NCI-H2081 (cell line): ENCODE measurements around the gene CTSL.
"Not testable (repeated sequence)": the region's sequence is repeated elsewhere in the genome, so short reads cannot be mapped to it uniquely, and the experiment has no call there.

Experiments
- DNase-seq, 2 experiments: peaks; one replicate each; lab custom pipeline; 2025; lab: John Stamatoyannopoulos, UW

CTSL gene

DNA sequence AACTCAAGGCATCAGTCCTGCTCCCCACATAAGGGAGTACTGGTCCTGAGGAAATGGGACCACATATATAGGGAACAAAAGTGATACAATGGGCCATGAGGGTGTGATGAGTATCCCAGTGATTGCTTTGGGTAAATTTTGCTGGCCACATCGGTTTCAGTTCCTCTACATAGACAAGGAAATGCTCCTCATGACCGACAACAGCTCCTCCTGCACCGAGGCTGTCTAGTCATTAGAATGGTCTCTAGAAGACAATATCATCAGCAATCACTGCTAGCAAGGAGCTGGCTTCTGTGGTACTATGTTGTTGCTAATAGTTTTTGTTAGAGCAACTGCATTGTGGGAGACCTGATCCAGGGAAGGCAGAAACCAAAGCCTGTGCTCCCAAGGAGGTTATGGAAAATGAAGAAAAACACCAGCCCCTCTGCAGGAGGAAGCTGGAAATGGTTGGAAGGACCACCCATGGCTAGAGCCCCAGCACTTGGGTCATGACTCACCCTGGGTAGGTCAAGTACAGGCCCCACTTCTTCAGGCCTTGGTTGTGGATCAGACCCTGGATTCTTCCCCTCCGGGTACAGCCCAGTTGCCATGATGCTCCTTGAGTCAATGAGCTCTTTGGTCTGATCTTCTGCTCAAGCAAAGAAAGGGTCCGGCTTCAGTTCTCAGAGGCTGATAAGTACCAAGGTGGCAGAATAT is 3.4 kb upstream of the CTSL start:
- DNase-seq = no peak

DNA sequence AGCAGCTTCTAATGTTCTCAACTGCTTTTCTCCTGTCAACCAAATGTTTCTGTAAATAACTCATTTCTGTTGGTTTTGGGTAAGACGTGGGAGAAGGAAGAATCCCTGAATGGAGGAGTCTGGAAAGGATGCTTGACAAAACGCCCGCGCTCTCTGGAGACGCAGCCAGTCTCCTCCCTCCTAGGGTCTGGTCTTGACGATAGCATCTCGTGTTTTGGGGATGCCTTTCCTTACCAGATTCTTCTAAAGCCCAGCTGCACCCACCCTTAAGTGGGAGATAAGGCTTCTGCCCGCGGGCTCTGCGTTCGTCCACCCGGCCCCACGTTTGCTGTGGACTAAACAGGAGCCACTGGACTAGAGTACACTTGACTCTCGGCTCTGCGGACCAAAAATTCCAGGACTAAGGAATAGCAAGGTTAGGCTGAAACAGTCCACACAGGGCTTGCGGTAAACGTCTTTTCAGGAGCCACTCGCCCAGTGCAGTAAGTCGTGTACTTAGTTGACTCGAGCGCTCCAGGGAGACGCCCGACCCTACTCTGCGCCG is 491 bp upstream of the CTSL start:
- DNase-seq = no peak

DNA sequence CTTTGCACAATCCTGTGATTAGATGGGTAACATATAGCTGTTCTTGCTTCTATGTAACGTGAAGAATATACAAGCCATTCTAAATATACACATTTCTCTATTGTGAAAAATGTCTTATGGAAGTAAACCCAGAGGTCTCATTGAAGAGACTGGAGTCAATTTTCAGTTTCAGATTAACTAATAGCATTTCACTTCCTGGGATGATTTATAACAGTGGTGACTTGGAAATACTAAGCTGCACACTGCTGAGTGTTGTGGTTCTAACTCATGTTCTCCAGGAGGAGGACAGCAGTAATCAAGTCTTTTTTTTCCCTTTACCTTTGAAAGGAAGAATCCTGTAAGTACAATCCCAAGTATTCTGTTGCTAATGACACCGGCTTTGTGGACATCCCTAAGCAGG is 3.3 kb downstream of the CTSL start:
- DNase-seq = no peak

DNA sequence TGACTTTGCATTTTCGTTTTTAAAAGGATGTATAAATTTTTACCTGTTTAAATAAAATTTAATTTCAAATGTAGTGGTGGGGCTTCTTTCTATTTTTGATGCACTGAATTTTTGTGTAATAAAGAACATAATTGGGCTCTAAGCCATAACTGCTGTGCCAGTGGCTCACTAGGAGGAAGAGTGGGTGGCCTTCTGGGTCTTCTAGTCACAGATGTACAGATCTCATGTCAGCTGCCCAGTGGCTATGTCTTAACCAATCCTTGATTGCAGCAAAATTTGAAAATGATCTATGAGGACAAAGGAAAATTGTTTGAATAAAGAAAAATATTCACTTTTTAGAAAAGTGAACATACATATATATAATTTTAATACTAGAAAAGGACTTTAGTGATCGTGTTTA is 5.4 kb downstream of the CTSL start:
- no peak for DNase-seq

DNA sequence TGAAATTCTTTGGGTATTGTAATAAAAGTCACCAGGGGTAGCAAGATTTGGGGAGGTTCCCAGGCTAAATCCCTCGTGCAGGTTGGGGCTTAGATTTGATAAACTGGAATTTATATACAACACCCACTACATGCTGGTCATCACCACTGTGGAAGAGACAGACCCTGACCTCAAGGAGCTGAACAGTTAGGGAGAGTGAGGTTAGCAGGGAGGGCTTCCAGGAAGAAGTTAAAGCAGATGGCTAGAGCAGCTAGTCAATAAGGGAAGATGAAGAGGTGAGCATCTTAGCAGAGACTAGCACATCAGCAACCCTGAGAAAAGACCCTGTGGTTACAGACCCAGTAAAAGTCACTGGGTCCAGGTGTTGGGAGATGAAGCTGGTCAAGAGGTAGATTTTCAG is 6.4 kb downstream of the CTSL start:
- DNase-seq = no peak

DNA sequence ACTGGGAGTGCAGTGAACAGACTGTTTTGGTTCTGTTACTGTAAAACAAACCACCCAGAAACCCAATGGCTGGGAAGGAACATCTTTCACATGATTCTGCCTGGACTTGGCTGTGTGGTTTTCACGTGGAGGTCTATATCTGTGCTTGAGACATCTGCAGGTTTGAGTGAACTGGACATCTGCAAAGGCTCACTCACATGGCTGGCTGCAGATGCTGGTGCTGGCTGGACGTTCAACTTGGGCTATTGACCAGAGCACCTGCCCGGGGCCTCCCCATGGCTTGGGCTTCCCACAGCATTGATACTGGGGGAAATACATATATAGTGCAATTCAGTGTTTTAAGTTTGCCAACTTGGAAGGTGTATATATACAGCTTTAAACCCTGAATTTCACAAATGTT is 6.8 kb downstream of the CTSL start:
- no peak for DNase-seq

DNA sequence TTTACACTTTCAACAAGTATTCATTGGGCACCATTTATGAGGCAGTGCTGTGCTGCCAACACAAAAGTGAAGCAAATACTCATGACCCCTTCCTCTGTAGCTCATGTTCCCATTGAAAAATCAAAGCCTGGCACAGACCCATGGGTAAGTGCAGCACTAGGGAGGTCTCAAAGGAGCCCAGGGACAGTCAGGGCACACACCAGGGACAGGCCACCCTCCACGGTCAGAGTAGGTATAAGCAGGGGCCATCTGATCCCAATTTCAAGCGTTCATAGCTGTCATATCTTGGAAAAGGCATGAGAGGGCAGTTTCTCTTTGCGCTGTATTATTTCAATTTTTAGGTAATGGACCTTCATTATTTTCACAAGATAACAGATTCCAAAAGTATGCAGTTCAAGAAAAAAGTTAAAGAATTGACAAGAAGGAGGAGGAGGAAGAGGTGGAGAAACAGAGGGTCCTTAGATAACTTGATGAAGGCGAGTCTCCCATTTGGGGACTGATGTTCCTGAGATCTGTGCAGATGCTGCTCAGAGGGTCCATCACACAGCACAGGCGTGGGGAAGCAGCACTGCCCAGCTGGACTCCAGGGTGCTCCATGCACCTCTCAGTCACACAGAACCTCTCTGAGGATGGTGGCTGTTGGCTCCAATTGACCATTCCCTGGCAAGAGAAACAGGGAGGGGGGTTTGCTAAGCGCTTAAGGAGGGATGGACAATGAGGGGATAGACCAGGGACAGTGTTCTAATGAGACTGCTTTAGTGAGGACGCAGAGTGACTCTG is 7.5 kb downstream of the CTSL start:
- DNase-seq = no peak

DNA sequence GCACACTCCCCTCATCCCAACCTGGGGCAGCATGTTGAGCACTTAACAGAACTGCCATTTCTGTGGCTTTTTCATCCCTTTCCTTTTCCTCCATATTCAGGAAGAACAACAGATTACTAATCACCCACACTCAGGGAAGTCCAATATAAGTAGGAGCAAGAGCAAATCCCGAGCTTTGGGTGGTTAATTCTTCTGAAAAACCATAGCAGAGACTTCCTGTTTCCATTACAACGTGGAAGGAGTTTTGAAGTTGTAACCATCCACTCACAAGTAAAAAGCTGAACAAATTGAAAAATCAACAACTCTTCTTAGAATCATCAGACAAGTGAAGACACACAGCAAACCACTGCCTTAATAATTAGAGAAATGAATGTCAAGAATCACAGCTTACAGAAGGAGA is 8.2 kb downstream of the CTSL start:
- no peak for DNase-seq

DNA sequence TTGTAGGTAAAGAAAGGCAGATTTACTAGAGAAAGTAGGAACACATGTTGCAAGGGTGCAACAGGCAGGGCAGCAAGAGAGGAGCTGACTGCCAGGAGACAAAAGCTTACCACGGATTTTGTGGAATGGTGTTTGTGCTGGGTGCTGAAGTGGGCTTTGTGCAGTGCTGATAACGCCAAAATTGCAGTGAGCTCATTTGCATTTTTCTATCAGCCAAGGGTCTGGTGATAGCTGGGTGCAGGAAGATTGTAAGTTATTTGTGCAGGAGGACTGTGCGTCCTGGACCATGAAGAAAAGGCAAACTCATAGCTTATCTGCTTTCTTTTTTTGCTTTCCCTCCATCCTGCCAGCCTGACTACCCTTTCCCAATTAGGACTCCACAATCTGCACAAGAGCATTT is 13.6 kb downstream of the CTSL start:
- DNase-seq = no peak

DNA sequence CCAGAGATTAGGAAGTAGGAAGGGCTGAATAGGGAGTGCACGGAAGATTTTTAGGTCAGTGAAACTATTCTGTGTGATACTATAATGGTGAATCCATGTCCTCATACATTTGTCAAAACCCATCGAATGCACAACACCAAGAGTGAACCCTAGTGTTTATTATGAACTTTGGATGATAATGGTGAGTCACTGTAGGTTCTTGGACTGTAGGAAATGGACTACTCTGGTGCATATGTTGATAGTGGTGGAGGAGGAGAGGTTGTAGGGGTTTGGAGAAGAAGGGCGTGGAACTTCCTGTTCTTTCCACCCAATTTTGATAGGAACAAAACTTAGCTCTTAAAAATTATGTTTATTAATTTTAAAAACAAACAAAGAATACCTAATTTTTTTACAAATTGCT is 14.3 kb downstream of the CTSL start:
- DNase-seq = no peak

DNA sequence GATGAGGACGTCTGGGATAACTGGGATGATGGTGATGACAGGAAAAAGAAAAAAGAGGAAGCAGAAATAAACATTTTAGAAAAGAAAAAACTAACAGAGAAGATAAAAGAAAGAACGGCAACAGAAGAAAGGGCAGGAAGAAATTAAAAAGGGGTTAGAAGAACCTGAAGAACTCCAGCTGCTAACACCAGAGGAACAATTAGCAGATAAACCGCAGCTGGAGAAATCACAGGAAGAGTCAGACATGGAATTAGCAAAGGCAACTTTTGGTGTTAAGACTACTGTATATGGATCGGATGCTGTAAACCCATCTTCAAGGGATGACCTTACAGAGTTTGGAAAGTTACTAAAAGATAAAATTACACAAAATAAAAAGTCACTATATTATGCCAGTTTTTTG is 15.4 kb downstream of the CTSL start:
- no peak for DNase-seq

DNA sequence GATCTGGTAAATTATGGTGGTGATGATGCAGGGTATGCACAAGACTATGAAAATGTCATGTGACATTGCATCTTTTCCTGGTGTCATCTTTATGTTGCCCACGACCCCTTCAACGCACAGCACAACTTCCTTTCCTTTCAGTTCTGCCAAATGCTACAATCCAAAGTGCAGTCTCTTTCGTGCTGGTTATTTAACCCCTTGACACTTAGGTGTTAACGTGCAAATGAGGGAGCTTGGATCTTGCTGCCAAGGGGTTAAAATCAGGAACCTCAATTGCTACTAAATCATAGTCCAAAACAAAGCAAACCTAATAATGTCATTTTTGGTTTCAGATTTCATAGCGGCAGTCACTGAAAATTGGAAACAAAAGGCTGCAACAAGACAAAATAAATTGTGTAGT is 16.0 kb downstream of the CTSL start:
- no peak for DNase-seq

DNA sequence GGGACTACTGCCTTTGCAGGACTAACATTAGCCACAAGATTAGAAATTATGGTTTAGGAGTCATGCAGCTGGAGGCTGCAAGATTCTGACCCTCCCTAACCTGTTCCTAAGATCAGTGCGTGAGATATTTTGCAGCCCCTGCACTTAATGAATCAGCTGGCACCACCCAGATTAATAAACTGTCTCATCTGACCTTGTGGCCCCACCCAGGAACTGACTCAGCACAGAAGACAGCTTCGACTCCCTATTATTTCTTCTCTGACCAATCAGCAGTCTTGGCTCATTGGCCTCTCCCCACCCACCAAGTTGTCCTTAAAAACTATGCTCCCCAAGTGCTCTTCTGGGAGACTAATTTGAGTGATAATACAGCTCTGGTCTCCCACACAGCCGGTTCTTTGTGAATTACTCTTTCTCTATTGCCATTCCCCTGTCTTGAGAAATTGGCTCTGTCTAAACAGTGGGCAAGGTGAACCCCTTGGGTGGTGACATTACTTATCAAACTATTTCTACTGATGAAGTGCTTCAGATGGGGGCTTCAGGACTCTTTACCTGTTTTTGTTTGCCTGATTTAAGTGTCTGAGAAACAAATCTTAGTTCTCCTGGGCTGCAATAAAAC is 17.0 kb downstream of the CTSL start:
- DNase-seq = no peak

DNA sequence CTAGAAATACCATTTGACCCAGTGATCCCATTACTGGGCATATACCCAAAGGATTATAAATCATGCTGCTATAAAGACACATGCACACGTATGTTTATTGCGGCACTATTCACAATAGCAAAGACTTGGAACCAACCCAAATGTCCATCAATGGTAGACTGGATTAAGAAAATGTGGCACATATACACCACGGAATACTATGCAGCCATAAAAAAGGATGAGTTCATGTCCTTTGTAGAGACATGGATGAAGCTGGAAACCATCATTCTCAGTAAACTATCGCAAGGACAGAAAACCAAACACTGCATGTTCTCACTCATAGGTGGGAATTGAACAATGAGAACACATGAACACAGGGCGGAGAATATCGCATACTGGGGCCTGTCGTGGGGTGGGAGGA is 18.3 kb downstream of the CTSL start:
- DNase-seq = not testable (repeated sequence)

DNA sequence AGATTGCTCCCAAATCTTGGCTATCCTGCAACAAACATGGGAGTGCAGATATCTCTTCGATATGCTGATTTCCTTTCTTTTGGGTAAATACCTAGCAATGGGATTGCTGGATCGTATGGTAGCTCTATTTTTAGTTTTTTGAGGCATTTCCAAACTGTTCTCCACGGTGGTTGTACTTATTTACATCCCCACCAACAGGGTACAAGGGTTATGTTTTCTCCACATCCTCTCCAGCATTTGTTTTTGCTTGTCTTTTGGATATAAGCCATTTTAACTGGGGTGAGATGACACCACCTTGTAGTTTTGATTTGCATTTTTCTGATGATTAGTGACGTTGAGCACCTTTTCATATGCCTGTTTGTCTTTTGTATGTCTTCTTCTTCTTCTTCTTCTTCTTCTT is 20.3 kb downstream of the CTSL start:
- DNase-seq = no peak

DNA sequence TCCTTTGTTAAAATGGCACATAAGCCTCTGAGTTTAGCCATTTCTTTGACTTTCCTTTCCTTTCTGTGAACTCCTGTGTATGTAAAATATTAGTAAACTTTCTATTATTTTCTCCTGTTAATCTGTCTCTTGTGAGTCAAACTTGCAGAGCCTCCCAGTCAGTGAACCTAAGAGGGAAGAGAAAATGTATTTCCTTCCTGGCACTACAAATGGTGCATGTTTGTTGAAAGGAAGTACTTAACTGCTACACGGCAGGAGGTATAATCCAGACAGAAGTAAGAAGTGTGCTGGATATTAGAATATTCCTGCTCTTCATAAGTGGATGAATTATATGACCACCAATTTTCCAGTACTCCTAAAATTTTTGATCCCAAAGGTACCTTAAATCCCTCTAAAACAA is 23.0 kb downstream of the CTSL start:
- no peak for DNase-seq

DNA sequence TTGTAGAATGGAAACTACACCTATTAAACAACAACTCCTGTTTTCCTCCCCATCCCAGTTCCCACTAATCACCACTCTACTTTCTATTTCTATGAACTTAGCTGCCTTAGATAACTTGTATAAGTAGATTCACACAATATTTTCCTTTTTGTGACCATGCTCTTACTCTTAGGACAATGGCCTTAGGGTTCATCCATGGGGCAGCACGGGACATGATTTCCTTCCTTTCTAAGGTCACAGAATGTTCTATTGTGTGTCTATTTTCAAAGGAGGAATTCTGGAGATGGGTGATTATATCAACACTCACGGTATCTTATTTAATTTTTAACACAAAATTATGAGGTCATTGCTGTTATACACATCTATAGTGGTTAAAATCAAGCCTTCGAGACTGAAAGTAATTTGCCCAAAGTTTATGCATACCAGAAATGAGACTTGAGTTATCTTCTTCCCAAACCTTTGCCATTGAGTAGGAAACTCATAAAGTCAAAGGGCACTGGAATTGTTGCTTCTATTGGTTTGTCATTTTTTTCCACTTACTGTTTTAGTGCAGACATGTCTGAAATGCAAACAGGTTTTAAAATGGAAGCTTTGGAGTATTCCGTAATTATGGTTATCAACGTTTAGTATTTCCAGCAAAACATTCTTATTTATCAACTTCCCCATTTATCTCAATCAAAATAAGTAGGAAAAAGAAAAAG is 23.6 kb downstream of the CTSL start:
- DNase-seq = no peak

DNA sequence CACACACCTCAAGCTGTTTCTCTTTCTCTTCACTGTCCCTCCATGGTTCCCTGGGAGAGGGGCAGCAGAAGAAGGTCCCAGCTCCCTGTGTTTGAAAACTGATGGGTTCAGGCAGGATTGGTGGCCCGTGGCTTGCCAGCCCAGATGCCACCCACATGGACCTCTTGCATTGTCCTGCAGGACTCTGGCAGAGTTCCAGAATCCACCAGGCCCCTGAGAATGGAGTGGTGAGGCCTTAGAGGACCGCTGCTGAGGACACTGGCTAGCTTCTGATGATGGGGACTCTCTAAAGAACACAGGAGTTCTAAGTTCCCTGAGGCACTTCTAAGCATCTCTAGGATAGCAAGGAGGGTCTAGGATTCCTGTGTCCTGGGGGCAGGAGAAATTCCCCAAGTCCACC is 24.8 kb downstream of the CTSL start:
- no peak for DNase-seq

DNA sequence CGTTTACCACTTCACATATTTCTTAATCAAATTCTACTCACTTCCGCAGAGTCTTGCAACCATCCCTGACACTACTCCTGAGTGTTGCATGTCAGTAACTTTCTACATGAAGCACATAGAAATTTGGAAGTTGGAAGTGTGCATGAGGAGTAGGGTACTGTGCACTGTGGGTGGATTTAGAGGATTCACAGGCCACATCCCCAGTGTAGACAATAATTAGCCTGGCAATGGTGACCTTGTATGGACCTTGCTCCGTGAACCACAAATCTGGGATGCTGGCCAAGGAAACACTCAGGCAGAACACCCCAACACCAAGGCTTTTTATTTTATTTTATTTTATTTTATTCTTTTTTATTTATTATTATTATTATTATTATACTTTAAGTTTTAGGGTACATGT is 25.5 kb downstream of the CTSL start:
- no peak for DNase-seq

DNA sequence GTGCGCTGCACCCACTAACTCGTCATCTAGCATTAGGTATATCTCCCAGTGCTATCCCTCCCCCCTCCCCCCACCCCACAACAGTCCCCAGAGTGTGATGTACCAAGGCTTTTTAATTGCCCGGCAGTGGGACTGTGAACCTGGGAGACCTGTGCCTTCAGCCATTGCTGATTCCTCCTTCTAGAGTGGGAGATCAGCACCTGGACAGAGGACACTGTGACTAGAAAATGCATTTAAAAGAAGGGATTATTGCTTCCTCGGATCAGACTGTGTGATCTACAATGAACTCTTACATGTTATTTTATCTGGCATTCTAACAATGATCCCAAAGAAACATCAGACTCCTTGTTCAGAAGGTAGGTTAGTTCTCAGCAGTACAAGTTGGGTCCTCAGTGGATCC is 25.9 kb downstream of the CTSL start:
- DNase-seq = no peak

DNA sequence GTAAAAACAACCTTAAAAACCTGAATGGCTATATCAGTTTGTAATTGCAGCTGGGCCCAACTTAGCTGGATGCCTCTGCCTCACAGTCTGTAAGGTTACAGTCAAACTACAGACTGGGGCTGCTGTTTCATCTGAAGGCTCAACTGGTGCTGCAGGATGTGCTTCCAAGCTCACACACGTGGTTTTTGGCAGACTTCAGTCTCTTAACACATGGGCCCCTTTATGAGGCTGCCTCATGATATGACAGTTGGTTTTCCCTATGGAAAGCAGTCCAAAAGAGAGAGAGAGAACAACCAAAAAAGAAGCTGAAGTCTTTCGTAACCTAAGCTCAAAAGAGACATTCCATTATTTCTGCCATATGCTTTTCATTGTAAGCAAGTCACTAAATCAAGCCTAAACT is 27.4 kb downstream of the CTSL start:
- DNase-seq = no peak

DNA sequence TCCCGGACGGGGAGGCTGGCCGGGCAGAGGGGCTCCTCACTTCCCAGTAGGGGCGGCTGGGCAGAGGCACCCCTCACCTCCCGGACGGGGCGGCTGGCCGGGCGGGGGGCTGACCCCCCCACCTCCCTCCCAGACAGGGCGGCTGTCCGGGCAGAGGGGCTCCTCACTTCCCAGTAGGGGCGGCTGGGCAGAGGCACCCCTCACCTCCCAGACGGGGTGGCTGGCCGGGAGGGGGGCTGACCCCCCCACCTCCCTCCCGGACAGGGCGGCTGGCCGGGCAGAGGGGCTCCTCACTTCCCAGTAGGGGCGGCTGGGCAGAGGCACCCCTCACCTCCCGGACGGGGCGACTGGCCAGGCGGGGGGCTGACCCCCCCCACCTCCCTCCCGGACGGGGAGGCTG is 32.4 kb downstream of the CTSL start:
- not testable (repeated sequence) for DNase-seq

DNA sequence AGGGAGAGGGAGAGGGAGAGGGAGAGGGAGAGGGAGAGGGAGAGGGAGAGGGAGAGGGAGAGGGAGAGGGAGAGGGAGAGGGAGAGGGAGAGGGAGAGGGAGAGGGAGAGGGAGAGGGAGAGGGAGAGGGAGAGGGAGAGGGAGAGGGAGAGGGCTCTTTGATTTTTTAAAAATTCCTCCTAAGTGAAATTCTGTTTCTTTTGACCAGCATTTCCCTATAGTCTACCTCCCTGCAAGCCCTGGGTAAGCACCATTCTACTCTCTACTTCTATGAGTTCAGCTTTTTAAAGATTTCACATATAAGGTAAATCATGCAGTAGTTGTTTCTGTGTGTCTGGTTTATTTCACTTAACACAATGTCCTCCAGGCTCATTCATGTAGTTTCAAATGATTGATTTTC is 34.1 kb downstream of the CTSL start:
- DNase-seq = not testable (repeated sequence)
